Activated T-cell treated with anti-CD3 and anti-CD28 coated beads for 1 hour (primary cell): Measurements from ENCODE around the gene EMILIN1.

ENCODE experiments used
- DNase-seq: peaks from one replicate; pipeline ENCODE4 v3.0.0-alpha.2; 2020; ENCODE audit warnings: low read depth

Gene EMILIN1

DNA sequence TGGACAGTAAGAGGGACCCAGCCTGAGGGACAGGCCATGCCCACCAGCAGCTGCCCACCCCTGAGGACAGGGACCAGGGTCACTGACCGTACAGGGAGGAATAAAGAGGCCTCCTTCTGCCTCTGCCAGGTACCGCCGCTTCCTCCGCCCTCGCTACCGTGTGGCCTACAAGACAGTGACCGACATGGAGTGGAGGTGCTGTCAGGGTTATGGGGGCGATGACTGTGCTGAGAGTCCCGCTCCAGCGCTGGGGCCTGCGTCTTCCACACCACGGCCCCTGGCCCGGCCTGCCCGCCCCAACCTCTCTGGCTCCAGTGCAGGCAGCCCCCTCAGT, 2.2 kb downstream of the EMILIN1 start:
- DNase-seq, result no peak

DNA sequence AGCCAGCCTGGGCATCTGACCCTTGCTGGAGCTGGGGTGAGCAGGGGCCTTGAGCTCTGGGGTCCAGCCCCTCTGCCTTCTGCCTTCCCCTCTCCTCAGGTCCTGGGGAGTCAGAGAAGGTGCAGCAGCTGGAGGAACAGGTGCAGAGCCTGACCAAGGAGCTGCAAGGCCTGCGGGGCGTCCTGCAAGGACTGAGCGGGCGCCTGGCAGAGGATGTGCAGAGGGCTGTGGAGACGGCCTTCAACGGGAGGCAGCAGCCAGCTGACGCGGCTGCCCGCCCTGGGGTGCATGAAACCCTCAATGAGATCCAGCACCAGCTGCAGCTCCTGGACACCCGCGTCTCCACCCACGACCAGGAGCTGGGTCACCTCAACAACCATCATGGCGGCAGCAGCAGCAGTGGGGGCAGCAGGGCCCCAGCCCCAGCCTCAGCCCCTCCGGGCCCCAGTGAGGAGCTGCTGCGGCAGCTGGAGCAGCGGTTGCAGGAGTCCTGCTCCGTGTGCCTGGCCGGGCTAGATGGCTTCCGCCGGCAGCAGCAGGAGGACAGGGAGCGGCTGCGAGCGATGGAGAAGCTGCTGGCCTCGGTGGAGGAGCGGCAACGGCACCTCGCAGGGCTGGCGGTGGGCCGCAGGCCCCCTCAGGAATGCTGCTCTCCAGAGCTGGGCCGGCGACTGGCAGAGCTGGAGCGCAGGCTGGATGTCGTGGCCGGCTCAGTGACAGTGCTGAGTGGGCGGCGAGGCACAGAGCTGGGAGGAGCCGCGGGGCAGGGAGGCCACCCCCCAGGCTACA, 3.8 kb downstream of the EMILIN1 start:
- no peak for DNase-seq

DNA sequence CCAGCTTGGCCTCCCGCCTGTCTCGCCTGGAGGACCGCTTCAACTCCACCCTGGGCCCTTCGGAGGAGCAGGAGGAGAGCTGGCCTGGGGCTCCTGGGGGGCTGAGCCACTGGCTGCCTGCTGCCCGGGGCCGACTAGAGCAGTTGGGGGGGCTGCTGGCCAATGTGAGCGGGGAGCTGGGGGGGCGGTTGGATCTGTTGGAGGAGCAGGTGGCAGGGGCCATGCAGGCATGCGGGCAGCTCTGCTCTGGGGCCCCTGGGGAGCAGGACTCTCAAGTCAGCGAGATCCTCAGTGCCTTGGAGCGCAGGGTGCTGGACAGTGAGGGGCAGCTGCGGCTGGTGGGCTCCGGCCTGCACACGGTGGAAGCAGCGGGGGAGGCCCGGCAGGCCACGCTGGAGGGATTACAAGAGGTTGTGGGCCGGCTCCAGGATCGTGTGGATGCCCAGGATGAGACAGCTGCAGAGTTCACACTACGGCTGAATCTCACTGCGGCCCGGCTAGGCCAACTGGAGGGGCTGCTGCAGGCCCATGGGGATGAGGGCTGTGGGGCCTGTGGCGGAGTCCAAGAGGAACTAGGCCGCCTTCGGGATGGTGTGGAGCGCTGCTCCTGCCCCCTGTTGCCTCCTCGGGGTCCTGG, 4.5 kb downstream of the EMILIN1 start:
- no peak for DNase-seq

DNA sequence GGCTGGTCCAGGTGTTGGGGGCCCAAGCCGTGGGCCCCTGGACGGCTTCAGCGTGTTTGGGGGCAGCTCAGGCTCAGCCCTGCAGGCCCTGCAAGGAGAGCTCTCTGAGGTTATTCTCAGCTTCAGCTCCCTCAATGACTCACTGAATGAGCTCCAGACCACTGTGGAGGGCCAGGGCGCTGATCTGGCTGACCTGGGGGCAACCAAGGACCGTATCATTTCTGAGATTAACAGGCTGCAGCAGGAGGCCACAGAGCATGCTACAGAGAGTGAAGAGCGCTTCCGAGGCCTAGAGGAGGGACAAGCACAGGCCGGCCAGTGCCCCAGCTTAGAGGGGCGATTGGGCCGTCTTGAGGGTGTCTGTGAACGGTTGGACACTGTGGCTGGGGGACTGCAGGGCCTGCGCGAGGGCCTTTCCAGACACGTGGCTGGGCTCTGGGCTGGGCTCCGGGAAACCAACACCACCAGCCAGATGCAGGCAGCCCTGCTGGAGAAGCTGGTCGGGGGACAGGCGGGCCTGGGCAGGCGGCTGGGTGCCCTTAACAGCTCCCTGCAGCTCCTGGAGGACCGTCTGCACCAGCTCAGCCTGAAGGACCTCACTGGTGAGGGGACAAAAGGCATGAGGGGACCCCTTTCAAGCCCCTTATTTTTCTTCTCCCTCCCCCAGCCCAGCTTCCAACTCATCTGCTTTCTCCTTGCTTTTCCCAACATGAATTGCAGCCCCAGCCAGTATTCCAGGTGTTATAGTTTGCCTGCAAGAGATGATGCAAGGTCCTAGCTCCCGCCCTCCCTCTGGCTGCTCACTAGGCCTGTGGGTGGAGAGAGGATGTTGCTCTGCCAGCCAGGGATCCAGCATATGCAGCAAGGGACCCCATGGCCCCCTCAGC, 5.2 kb downstream of the EMILIN1 start:
- no peak for DNase-seq

DNA sequence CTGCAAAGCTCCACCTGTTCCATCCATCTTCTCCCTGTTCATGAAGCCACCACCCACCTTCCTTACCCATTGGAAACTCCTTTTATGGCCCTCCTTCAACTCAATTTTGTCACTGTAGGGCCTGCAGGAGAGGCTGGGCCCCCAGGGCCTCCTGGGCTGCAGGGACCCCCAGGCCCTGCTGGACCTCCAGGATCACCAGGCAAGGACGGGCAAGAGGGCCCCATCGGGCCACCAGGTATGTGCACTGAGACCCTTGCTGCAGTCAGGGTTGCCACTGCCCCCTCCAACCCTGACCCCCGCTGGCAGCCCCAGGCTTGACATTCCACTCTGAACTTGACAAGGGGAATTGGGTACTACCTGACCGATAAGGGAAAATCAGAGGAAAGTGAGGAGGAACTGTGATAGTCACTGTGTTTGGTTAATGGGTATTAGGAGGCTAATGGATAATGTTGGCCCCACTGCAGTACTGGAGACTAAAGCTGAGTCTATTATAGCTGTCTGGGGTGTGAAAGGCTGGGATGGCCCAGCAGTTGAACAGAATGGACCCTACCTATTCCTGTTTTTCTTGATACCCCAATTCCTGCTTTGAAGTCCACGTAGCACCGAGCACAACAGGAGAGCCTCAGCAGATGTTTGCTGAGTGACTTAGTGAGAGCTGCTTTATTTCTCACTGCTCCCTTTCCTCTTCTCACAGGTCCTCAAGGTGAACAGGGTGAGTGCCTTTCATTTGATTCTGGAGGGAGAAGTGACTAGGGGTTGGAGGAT, 6.1 kb downstream of the EMILIN1 start:
- no peak for DNase-seq

DNA sequence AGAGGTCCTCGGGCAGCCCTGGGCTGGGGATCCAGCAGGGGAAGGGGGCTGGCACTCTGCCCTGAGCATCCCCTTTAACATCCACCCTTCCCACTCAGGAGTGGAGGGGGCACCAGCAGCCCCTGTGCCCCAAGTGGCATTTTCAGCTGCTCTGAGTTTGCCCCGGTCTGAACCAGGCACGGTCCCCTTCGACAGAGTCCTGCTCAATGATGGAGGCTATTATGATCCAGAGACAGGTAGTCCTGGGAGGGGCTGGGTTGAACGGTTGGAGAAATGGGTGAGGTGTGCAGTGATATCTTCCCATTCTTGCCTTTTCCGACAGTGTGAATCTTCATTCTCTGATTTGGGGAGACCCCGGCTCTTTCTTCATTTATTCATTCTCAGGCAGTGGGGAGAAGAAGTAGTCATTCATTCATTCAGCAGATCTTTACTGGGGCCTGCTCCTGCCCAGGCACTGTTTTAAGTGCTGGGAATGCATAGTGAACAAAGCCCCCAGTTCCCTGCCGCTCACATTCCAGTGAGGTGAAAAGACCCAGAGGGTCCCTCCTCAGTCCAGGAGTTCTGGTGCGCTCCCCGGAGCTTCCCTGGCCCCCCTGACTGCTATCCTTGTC, 6.8 kb downstream of the EMILIN1 start:
- DNase-seq, result no peak

DNA sequence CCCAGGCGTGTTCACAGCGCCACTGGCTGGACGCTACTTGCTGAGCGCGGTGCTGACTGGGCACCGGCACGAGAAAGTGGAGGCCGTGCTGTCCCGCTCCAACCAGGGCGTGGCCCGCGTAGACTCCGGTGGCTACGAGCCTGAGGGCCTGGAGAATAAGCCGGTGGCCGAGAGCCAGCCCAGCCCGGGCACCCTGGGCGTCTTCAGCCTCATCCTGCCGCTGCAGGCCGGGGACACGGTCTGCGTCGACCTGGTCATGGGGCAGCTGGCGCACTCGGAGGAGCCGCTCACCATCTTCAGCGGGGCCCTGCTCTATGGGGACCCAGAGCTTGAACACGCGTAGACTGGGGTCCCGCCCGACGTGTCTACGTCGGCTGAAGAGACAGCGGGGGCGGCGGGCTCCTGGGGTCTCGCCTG, 7.3 kb downstream of the EMILIN1 start:
- DNase-seq, result no peak

DNA sequence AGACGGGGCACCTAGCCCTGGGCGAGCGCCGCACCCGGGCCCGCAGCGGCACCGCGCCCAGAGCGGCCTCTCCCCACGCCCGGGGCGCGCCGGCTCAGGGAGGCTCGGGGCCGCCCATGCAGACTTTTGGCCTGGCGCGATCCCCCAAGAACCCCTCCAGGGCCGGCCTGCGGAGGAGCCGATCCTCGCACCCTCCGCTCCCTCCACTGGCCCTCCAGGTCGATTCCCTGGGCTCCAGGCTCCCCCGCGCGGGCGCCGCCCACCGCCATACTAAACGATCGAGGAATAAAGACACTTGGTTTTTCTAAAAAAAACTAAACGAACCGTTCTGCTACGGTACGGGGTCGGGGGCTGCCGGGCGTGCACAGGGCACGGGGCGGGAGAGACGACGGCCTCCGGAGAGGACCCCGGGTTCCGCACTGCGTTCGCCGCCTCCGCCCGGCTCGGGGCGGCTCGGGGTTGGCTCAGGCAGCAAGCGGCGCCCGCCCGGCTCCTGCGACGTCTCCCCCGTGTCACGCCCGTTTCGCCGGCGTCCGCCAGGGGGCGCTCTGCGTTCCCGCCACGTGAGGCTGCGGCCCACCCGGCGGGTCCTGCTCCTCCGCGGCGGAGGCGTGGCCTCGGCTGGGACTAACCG, 7.8 kb downstream of the EMILIN1 start:
- DNase-seq, result peak; percentile 96

DNA sequence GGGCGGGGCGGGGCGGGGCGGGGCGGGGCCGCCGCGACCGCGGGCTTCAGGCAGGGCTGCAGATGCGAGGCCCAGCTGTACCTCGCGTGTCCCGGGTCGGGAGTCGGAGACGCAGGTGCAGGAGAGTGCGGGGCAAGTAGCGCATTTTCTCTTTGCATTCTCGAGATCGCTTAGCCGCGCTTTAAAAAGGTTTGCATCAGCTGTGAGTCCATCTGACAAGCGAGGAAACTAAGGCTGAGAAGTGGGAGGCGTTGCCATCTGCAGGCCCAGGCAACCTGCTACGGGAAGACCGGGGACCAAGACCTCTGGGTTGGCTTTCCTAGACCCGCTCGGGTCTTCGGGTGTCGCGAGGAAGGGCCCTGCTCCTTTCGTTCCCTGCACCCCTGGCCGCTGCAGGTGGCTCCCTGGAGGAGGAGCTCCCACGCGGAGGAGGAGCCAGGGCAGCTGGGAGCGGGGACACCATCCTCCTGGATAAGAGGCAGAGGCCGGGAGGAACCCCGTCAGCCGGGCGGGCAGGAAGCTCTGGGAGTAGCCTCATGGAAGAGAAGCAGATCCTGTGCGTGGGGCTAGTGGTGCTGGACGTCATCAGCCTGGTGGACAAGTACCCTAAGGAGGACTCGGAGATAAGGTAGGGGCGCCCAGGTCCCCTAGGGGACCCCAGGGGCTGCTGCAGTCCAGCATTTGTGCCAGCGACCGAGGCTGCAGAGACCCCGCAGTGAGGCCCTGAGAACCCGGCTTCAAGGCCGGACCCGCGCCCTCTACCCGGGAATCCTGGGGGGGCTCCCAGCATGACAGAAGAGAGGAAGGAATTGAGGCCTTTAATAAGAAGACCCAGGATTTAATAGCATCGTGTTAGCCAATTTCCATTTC, 8.5 kb downstream of the EMILIN1 start, which contains the start of gene KHK:
TSS of gene KHK (plus strand) at position 49 of the 870 bp plus-strand sequence. CDS start at position 537, 488 bp downstream.
- DNase-seq, result no peak

DNA sequence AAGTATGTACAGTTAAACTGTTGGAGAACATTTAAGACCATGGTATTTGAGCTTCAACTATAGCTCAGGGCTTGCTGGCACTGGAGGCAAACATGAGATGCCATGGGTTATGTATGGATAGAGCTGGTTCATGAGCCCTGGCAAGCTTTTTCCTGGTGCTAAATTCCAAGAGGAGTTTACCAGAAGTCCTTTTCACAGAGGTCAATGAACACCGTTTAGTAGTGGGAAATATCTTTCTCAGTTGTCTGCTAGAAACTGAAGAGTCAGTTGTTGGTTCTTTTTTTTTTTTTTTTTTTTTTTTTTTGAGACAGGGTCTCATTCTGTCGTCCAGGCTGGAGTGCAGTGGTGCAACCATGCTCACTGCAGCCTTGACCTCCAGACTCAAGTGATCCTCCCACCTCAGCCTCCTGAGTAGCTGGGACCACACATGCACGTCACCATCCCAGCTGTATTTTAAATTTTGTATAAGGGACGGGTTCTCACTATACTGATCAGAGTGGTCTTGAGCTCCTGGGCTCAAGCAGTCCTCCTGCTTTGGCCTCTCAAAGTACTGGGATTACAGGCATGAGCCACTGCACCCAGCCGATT, 9.5 kb downstream of the EMILIN1 start:
- no peak for DNase-seq

DNA sequence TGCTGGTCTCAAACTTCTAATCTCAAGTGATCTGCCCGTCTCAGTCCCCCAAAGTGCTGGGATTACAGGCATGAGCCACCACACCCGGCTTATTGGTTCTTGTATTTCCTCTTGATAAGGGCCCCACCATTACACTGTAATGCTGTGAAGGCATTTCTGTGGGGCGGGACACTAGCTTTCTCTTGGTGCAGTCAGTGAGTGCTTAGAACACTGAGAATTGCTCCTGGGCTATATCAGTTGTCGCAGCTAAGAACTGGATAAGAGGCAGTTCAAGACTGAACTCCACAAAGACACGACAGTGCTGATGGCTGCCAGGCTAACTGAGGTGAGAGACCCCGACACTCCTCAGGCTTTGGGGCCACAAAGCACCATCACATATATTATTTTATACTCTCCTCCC, 10.2 kb downstream of the EMILIN1 start:
- DNase-seq, result no peak

DNA sequence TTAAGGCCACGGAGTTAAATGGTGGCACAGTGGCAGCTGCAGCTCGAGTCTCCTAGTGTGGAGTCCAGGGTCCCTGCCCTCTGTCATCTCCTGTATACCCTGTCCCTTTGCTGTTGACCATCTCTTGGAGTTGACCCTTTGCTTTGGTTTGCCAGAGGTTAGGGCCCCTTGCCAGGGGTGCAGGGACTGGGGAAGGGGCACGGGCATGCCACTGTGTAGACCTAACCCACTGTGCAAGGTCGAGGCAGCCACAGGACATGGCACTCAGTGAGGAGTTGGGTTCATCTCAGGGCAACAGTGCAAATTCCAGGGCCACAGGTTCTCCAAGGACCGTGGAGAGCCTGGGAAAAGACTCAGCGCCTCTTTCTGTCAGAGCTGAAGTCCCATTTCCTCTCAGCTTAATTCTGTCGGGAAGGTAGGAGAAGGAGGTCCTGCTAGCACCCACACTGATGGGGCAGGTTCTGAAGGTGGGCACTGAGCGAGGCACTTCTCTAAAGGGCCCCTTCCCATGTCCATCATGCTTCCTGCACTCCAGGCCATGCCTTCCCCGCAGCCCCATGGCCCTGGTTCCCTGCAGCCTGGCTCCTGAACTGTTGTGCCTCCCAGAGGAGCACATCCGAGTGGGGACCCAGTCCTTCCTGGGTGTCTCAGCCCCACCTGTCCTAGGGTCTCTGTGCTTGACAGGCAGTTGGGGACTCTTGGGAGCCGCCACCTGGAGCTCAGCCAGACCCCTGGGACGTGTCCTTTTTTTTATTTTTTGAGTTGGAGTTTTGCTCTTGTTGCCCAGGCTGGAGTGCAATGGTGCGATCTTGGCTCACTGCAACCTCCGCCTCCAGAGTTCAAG, 10.9 kb downstream of the EMILIN1 start:
- DNase-seq, result no peak

DNA sequence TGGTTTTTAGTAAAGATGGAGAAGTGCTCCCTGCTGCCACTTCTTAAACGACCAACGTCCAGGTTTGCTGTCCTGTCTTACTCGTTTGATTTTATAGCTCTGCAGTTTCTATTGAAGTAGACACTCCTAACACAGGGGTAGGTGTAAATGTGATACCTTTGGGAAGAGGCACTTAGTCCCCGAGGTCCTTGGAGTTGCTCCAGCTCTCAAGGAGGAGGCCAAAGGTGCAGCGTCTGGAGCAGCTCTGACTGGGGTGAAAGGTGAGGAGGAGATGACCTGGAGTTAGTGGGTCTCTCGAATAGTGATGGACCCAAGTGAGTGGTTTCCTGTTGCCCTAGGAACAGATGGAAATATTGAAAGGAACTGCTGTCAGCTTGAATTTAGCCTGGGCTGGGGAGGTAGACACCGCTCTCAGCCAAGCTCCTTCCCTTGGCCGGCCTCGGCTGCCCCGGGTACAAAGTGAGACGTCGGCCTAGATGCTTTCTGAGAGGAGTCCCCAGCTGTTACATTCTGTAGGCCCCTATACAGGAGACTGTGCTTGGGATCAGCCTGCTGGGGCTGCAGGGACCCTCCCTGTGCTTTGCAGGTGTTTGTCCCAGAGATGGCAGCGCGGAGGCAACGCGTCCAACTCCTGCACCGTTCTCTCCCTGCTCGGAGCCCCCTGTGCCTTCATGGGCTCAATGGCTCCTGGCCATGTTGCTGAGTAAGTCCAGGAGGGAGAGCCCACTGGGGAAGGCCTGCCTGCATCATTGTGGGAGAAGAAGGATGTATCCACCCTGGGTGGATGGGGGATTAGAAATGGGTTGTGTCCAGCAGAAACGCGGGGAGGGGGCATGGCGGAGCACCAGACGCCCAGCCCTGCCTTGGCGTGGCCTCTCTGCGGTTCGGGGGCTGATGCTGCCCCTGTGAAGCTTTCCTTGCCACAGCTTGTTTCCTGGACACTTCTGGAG, 13.6 kb downstream of the EMILIN1 start:
- DNase-seq, result no peak

DNA sequence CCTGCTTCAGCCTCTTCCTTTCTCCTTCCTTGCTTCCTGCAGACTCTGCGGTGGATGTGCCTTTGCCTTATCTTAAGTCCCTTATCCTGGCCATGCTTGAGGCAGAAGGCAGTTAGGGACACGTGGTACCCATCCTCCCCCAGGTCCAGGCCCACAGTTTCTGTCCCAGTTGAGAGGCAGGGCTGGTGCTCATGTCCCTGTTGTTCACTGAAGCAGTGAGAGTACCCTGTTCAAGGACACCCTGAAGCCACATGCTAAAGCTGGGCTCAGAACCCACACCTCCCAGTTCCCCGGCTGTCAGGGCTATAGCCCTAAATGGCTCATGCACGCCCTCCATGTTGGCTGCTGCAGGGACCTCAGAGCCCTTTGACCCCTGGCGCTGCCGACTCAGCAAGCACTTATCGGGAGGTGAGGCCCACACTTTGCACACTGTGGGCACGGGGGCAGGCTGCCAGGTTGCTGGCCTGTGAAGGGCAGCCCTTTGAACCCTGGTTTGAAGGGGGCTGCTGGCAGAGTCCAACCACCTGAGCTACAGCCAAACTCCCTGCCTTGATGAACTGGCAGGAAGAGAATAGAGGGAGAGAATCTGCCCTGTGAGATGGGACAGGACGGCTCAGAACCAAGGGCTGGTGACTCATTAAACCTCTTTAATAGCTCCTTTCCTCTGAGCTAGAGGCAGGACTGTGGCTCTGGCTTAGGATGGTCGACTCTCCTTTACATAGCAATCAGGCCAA, 14.4 kb downstream of the EMILIN1 start:
- DNase-seq, result no peak

DNA sequence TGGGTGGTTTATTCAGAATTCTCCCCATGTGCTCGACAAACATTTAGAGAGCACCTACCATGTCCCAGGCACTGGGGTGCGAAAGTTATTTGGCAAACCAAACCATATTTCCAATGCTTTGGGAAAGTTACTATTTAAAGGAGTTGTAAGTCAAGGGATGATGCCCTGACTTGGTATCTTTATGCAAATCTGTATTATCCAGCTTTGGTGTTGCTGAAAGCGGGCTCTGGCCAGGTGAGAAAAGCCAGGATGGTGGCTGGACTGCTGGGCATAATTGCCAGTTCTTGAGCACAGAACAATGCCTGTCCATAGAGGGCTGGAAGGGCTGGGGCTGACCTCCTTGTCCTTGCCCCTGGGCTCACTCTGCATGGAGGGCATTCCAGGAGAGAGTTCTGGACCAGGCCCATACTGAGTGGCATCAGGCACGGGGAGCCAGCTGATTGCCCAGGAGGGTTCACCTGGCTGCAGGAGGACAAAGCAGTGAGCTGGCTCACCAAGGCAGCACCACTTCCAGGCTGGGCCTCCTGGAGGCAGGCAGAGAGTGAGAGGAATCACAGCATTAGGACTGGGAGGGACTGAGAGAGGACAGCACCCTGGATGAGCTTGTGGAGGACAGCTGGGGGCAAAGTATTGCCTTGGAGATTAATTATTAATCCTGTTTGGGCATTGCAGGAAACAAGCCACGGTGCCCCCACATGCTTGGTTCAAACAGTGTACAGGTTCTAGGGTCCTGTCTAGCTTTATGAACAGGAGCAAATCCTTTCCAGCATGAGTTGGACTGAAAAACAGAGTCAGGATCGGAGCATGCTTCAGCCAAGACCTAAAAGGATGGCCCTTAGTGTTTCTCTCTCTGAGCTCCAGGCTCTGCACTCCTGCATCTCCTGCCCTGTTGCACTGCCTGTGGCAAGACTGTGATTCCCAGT, 15.3 kb downstream of the EMILIN1 start:
- no peak for DNase-seq
